SK-N-SH treated with all-trans-retinoic acid at 6 μM for 48 hours (cell line): ENCODE results near the gene PDZD2.

Experiments
- ATAC-seq: fragments of 200-7000 bp; cut with Tn5 transposase; 3 replicates; pipeline ENCODE4 v1.9.1; 2020; ENCODE audit warnings: mild to moderate bottlenecking, moderate library complexity
- ARNTL ChIP-seq: fragments of 450-650 bp; formaldehyde crosslinking; IDR thresholded peaks from 2 replicates; pipeline ENCODE4 v1.5.0; 2020; ENCODE audit warnings: low read depth, mild to moderate bottlenecking, moderate library complexity, borderline replicate concordance
- BACH2 ChIP-seq: fragments of 250-450 bp; sonication (Bioruptor Pico); IDR thresholded peaks from 2 replicates; pipeline ENCODE4 v1.9.0; 2021; ENCODE audit warnings: mild to moderate bottlenecking, borderline replicate concordance
- CREB5 ChIP-seq: fragments of 250-450 bp; sonication (Bioruptor Pico); IDR thresholded peaks from 2 replicates; pipeline ENCODE4 v1.5.1; 2020; ENCODE audit warnings: low read depth, mild to moderate bottlenecking, moderate library complexity
- CSDC2 ChIP-seq: fragments of 250-450 bp; sonication (Bioruptor Pico); IDR thresholded peaks from 2 replicates; pipeline ENCODE4 v1.5.0; 2020; ENCODE audit warnings: mild to moderate bottlenecking, moderate library complexity
- CSRNP3 ChIP-seq: fragments of 250-450 bp; sonication (Bioruptor Pico); IDR thresholded peaks from 2 replicates; pipeline ENCODE4 v1.5.1; 2021; ENCODE audit warnings: mild to moderate bottlenecking, moderate library complexity
- ESRRG ChIP-seq: fragments of 250-450 bp; sonication (Bioruptor Pico); IDR thresholded peaks from 2 replicates; pipeline ENCODE4 v1.6.1; 2021; ENCODE audit warnings: mild to moderate bottlenecking
- GLIS3 ChIP-seq: fragments of 250-450 bp; sonication (Bioruptor Pico); IDR thresholded peaks from 2 replicates; pipeline ENCODE4 v1.5.0; 2020; ENCODE audit warnings: mild to moderate bottlenecking, moderate library complexity
- ISL1 ChIP-seq: fragments of 250-450 bp; sonication (Bioruptor Pico); IDR thresholded peaks from 2 replicates; pipeline ENCODE4 v2.1.2; 2022; ENCODE audit warnings: mild to moderate bottlenecking, moderate library complexity
- POU6F1 ChIP-seq: fragments of 250-450 bp; sonication (Bioruptor Pico); IDR thresholded peaks from 2 replicates; pipeline ENCODE4 v1.8.0; 2021; ENCODE audit warnings: low read depth, mild to moderate bottlenecking, moderate library complexity, borderline replicate concordance
- SNAI2 ChIP-seq: fragments of 250-450 bp; sonication (Bioruptor Pico); IDR thresholded peaks from 2 replicates; pipeline ENCODE4 v1.5.0; 2020; ENCODE audit warnings: mild to moderate bottlenecking, moderate library complexity
- TCF4 ChIP-seq: fragments of 250-450 bp; sonication (Bioruptor Pico); IDR thresholded peaks from 2 replicates; pipeline ENCODE4 v1.8.0; 2021; ENCODE audit warnings: mild to moderate bottlenecking, moderate library complexity, borderline replicate concordance
- TOX ChIP-seq: fragments of 250-450 bp; sonication (Bioruptor Pico); IDR thresholded peaks from 2 replicates; pipeline ENCODE4 v1.8.0; 2021; ENCODE audit warnings: mild to moderate bottlenecking, moderate library complexity, borderline replicate concordance
- TSHZ2 ChIP-seq: fragments of 250-450 bp; sonication (Bioruptor Pico); IDR thresholded peaks from 2 replicates; pipeline ENCODE4 v1.5.0; 2020; ENCODE audit warnings: mild to moderate bottlenecking, moderate library complexity
- ZC3H10 ChIP-seq: fragments of 250-450 bp; sonication (Bioruptor Pico); IDR thresholded peaks from 2 replicates; pipeline ENCODE4 v1.5.1; 2021; ENCODE audit warnings: mild to moderate bottlenecking, moderate library complexity
- ZFP3 ChIP-seq: fragments of 250-450 bp; sonication (Bioruptor Pico); IDR thresholded peaks from 2 replicates; pipeline ENCODE4 v1.5.0; 2020; ENCODE audit warnings: mild to moderate bottlenecking, moderate library complexity
- ZFP30 ChIP-seq: fragments of 450-650 bp; formaldehyde crosslinking; IDR thresholded peaks from 2 replicates; pipeline ENCODE4 v1.5.0; 2022; ENCODE audit warnings: mild to moderate bottlenecking, moderate library complexity
- ZNF565 ChIP-seq: fragments of 450-650 bp; formaldehyde crosslinking; conservative IDR thresholded peaks from 2 replicates; pipeline ENCODE4 v1.5.0; 2020; ENCODE audit warnings: low read depth, mild to moderate bottlenecking, moderate library complexity
- ZNF70 ChIP-seq: fragments of 450-650 bp; formaldehyde crosslinking; IDR thresholded peaks from 2 replicates; pipeline ENCODE4 v1.5.0; 2020; ENCODE audit warnings: mild to moderate bottlenecking, moderate library complexity

The PDZD2 gene

GRCh38 chr5:31824869-31825517 lies 186.1 kb downstream of the PDZD2 start:
- ATAC-seq: peak; percentile 47
- TF ChIP-seq TSHZ2 (CRISPR knock-in tag) (no peak), ZC3H10 (CRISPR knock-in tag) (no peak), BACH2 (CRISPR knock-in tag) (no peak), TCF4 (no peak), ARNTL (CRISPR knock-in tag) (no peak), CSRNP3 (CRISPR knock-in tag) (no peak), SNAI2 (CRISPR knock-in tag) (no peak)

GRCh38 chr5:31825518-31826068 lies 186.7 kb downstream of the PDZD2 start:
- TF ChIP-seq ARNTL (CRISPR knock-in tag) (no peak), CSRNP3 (CRISPR knock-in tag) (no peak)
- peak; percentile 96 for ATAC-seq

- no peak for TF ChIP-seq CREB5
- ATAC-seq: no peak
These were observed 188.9 kb downstream of the PDZD2 start for GRCh38 chr5:31827867-31828266.

- no peak for ATAC-seq
- TF ChIP-seq ZFP3 (CRISPR knock-in tag): no peak
- no peak for TF ChIP-seq ESRRG
- no peak for TF ChIP-seq ZC3H10 (CRISPR knock-in tag)
- no peak for TF ChIP-seq ZNF70 (CRISPR knock-in tag)
- no peak for TF ChIP-seq TOX
- TF ChIP-seq GLIS3 (CRISPR knock-in tag): no peak
- no peak for TF ChIP-seq ZFP30 (CRISPR knock-in tag)
- TF ChIP-seq TSHZ2 (CRISPR knock-in tag): no peak
- no peak for TF ChIP-seq ISL1
- no peak for TF ChIP-seq POU6F1 (CRISPR knock-in tag)
- TF ChIP-seq ZNF565 (CRISPR knock-in tag): no peak
- no peak for TF ChIP-seq CSDC2 (CRISPR knock-in tag)
- TF ChIP-seq CSRNP3 (CRISPR knock-in tag): no peak
- TF ChIP-seq BACH2 (CRISPR knock-in tag): no peak
- TF ChIP-seq CREB5: no peak
- TF ChIP-seq, all 23 proteins: peak for 0
These were observed 194.0 kb downstream of the PDZD2 start for GRCh38 chr5:31832966-31833365.
